ENCODE results near the gene SAMD8.

SAMD8 gene

GRCh38 chr10:75098902-75099673 is 12.4 kb upstream of the SAMD8 start:
- H3K9ac ChIP-seq (ENCODE audit: low read length in 5 of 5), result no peak overlapping the region
- H3K4me3 ChIP-seq (ENCODE audit: low read depth in 1 of 5, low read length in 5 of 5), result no peak overlapping the region
- H3K27ac ChIP-seq (ENCODE audit: low read depth, low read length), result no peak overlapping the region
- H3K36me3 ChIP-seq (ENCODE audit: control insufficient read depth in 5 of 5, insufficient read depth in 5 of 5, low read length in 5 of 5), result no peaks in the 10 kb centered on the region
- no peaks in the 10 kb centered on the region for H3K27me3 ChIP-seq (ENCODE audit: control insufficient read depth in 5 of 5, insufficient read depth in 4 of 5, low read length in 5 of 5)
- H3K9me3 ChIP-seq (ENCODE audit: control insufficient read depth in 5 of 5, low read length in 5 of 5), result no peaks in the 10 kb centered on the region
- H3K4me1 ChIP-seq (ENCODE audit: control insufficient read depth in 5 of 5, insufficient read depth in 5 of 5, low read length in 5 of 5), result peaks cover 0 to 9% (median 5%) of the 10 kb centered on the region in 5 donors

- H3K36me3 ChIP-seq (ENCODE audit: control insufficient read depth in 5 of 5, insufficient read depth in 5 of 5, low read length in 5 of 5), result no peaks in the 10 kb centered on the region
- no peaks in the 10 kb centered on the region for H3K9me3 ChIP-seq (ENCODE audit: control insufficient read depth in 5 of 5, low read length in 5 of 5)
- no peak overlapping the region for H3K27ac ChIP-seq (ENCODE audit: low read depth, low read length)
- peaks cover 0 to 9% (median 5%) of the 10 kb centered on the region in 5 donors for H3K4me1 ChIP-seq (ENCODE audit: control insufficient read depth in 5 of 5, insufficient read depth in 5 of 5, low read length in 5 of 5)
- no peaks in the 10 kb centered on the region for H3K27me3 ChIP-seq (ENCODE audit: control insufficient read depth in 5 of 5, insufficient read depth in 4 of 5, low read length in 5 of 5)
- peak overlapping the region in 1 of 5 donors; percentile 21 for H3K9ac ChIP-seq (ENCODE audit: low read length in 5 of 5)
- H3K4me3 ChIP-seq (ENCODE audit: low read depth in 1 of 5, low read length in 5 of 5), result peak overlapping the region in 1 of 5 donors; percentile 8
Observed at GRCh38 chr10:75099952-75100763, 11.3 kb upstream of the SAMD8 start.

- no peaks in the 10 kb centered on the region for H3K36me3 ChIP-seq (ENCODE audit: control insufficient read depth in 5 of 5, insufficient read depth in 5 of 5, low read length in 5 of 5)
- H3K27ac ChIP-seq (ENCODE audit: low read depth, low read length), result no peak overlapping the region
- H3K27me3 ChIP-seq (ENCODE audit: control insufficient read depth in 5 of 5, insufficient read depth in 4 of 5, low read length in 5 of 5), result no peaks in the 10 kb centered on the region
- no peak overlapping the region for H3K9ac ChIP-seq (ENCODE audit: low read length in 5 of 5)
- peaks cover 0 to 9% (median 5%) of the 10 kb centered on the region in 5 donors for H3K4me1 ChIP-seq (ENCODE audit: control insufficient read depth in 5 of 5, insufficient read depth in 5 of 5, low read length in 5 of 5)
- no peaks in the 10 kb centered on the region for H3K9me3 ChIP-seq (ENCODE audit: control insufficient read depth in 5 of 5, low read length in 5 of 5)
- no peak overlapping the region for H3K4me3 ChIP-seq (ENCODE audit: low read depth in 1 of 5, low read length in 5 of 5)
Observed at GRCh38 chr10:75100764-75101291, 10.6 kb upstream of the SAMD8 start.

GRCh38 chr10:75101416-75102251 is 9.8 kb upstream of the SAMD8 start:
- no peak overlapping the region for H3K4me3 ChIP-seq (ENCODE audit: low read depth in 1 of 5, low read length in 5 of 5)
- peaks cover 0 to 9% (median 5%) of the 10 kb centered on the region in 5 donors for H3K4me1 ChIP-seq (ENCODE audit: control insufficient read depth in 5 of 5, insufficient read depth in 5 of 5, low read length in 5 of 5)
- no peaks in the 10 kb centered on the region for H3K27me3 ChIP-seq (ENCODE audit: control insufficient read depth in 5 of 5, insufficient read depth in 4 of 5, low read length in 5 of 5)
- H3K9me3 ChIP-seq (ENCODE audit: control insufficient read depth in 5 of 5, low read length in 5 of 5), result no peaks in the 10 kb centered on the region
- no peaks in the 10 kb centered on the region for H3K36me3 ChIP-seq (ENCODE audit: control insufficient read depth in 5 of 5, insufficient read depth in 5 of 5, low read length in 5 of 5)
- no peak overlapping the region for H3K27ac ChIP-seq (ENCODE audit: low read depth, low read length)
- no peak overlapping the region for H3K9ac ChIP-seq (ENCODE audit: low read length in 5 of 5)

- H3K36me3 ChIP-seq (ENCODE audit: control insufficient read depth in 5 of 5, insufficient read depth in 5 of 5, low read length in 5 of 5), result no peaks in the 10 kb centered on the region
- no peak overlapping the region for H3K4me3 ChIP-seq (ENCODE audit: low read depth in 1 of 5, low read length in 5 of 5)
- peaks cover 0 to 9% (median 5%) of the 10 kb centered on the region in 5 donors for H3K4me1 ChIP-seq (ENCODE audit: control insufficient read depth in 5 of 5, insufficient read depth in 5 of 5, low read length in 5 of 5)
- H3K27me3 ChIP-seq (ENCODE audit: control insufficient read depth in 5 of 5, insufficient read depth in 4 of 5, low read length in 5 of 5), result no peaks in the 10 kb centered on the region
- H3K9me3 ChIP-seq (ENCODE audit: control insufficient read depth in 5 of 5, low read length in 5 of 5), result no peaks in the 10 kb centered on the region
- H3K9ac ChIP-seq (ENCODE audit: low read length in 5 of 5), result no peak overlapping the region
- H3K27ac ChIP-seq (ENCODE audit: low read depth, low read length), result no peak overlapping the region
Observed at GRCh38 chr10:75102830-75103673, 8.4 kb upstream of the SAMD8 start.

- no peak overlapping the region for H3K4me3 ChIP-seq (ENCODE audit: low read depth in 1 of 5, low read length in 5 of 5)
- H3K9me3 ChIP-seq (ENCODE audit: control insufficient read depth in 5 of 5, low read length in 5 of 5), result no peaks in the 10 kb centered on the region
- peaks cover 0 to 9% (median 5%) of the 10 kb centered on the region in 5 donors for H3K4me1 ChIP-seq (ENCODE audit: control insufficient read depth in 5 of 5, insufficient read depth in 5 of 5, low read length in 5 of 5)
- H3K9ac ChIP-seq (ENCODE audit: low read length in 5 of 5), result no peak overlapping the region
- H3K27ac ChIP-seq (ENCODE audit: low read depth, low read length), result no peak overlapping the region
- no peaks in the 10 kb centered on the region for H3K36me3 ChIP-seq (ENCODE audit: control insufficient read depth in 5 of 5, insufficient read depth in 5 of 5, low read length in 5 of 5)
- no peaks in the 10 kb centered on the region for H3K27me3 ChIP-seq (ENCODE audit: control insufficient read depth in 5 of 5, insufficient read depth in 4 of 5, low read length in 5 of 5)
Observed at GRCh38 chr10:75103881-75104686, 7.4 kb upstream of the SAMD8 start.

- no peaks in the 10 kb centered on the region for H3K9me3 ChIP-seq (ENCODE audit: control insufficient read depth in 5 of 5, low read length in 5 of 5)
- no peak overlapping the region for H3K9ac ChIP-seq (ENCODE audit: low read length in 5 of 5)
- no peaks in the 10 kb centered on the region for H3K27me3 ChIP-seq (ENCODE audit: control insufficient read depth in 5 of 5, insufficient read depth in 4 of 5, low read length in 5 of 5)
- H3K4me3 ChIP-seq (ENCODE audit: low read depth in 1 of 5, low read length in 5 of 5), result no peak overlapping the region
- H3K4me1 ChIP-seq (ENCODE audit: control insufficient read depth in 5 of 5, insufficient read depth in 5 of 5, low read length in 5 of 5), result peaks cover 0 to 7% (median 5%) of the 10 kb centered on the region in 5 donors
- no peaks in the 10 kb centered on the region for H3K36me3 ChIP-seq (ENCODE audit: control insufficient read depth in 5 of 5, insufficient read depth in 5 of 5, low read length in 5 of 5)
- H3K27ac ChIP-seq (ENCODE audit: low read depth, low read length), result no peak overlapping the region
Observed at GRCh38 chr10:75104842-75105241, 6.6 kb upstream of the SAMD8 start.

- no peaks in the 10 kb centered on the region for H3K9me3 ChIP-seq (ENCODE audit: control insufficient read depth in 5 of 5, low read length in 5 of 5)
- H3K27me3 ChIP-seq (ENCODE audit: control insufficient read depth in 5 of 5, insufficient read depth in 4 of 5, low read length in 5 of 5), result no peaks in the 10 kb centered on the region
- H3K4me1 ChIP-seq (ENCODE audit: control insufficient read depth in 5 of 5, insufficient read depth in 5 of 5, low read length in 5 of 5), result peaks cover 0 to 4% (median under 1%) of the 10 kb centered on the region in 5 donors
- no peak overlapping the region for H3K27ac ChIP-seq (ENCODE audit: low read depth, low read length)
- H3K9ac ChIP-seq (ENCODE audit: low read length in 5 of 5), result no peak overlapping the region
- no peaks in the 10 kb centered on the region for H3K36me3 ChIP-seq (ENCODE audit: control insufficient read depth in 5 of 5, insufficient read depth in 5 of 5, low read length in 5 of 5)
- no peak overlapping the region for H3K4me3 ChIP-seq (ENCODE audit: low read depth in 1 of 5, low read length in 5 of 5)
Observed at GRCh38 chr10:75105576-75106197, 5.8 kb upstream of the SAMD8 start.

All from subcutaneous abdominal adipose tissue (tissue), 5 donors.